GM21423 (cell line): ENCODE results near the gene ETV4.

ENCODE experiments used
- ATAC-seq: cut with Tn5 transposase; IDR thresholded peaks from one replicate; pipeline ENCODE4 v1.9.1; 2021; ENCODE audit warnings: mild to moderate bottlenecking, moderate library complexity; ENCODE audit not compliant: unreplicated experiment

Gene ETV4

GRCh38 chr17:43546319-43547188, at the start of gene ETV4:
Gene ETV4 (minus strand): TSS chr17:43546340. CDS start chr17:43545617, 723 bp downstream.
- peak; percentile 70 for ATAC-seq

- ATAC-seq, result no peak
Observed at GRCh38 chr17:43595466-43595865, 49.3 kb upstream of the ETV4 start.

GRCh38 chr17:43591779-43592562, 45.8 kb upstream of the ETV4 start:
- no peak for ATAC-seq

- ATAC-seq, result no peak
Observed at GRCh38 chr17:43591001-43591400, 44.9 kb upstream of the ETV4 start.

GRCh38 chr17:43588664-43589435, 42.7 kb upstream of the ETV4 start:
- ATAC-seq, result no peak

- no peak for ATAC-seq
Observed at GRCh38 chr17:43588121-43588520, 42.0 kb upstream of the ETV4 start.

- no peak for ATAC-seq
Observed at GRCh38 chr17:43587647-43588046, 41.5 kb upstream of the ETV4 start.

GRCh38 chr17:43584666-43585102, 38.5 kb upstream of the ETV4 start:
- ATAC-seq, result no peak

GRCh38 chr17:43583332-43583731, 37.2 kb upstream of the ETV4 start:
- ATAC-seq, result no peak

- no peak for ATAC-seq
Observed at GRCh38 chr17:43581613-43582012, 35.5 kb upstream of the ETV4 start.

GRCh38 chr17:43581130-43581529, 35.0 kb upstream of the ETV4 start:
- ATAC-seq, result no peak

GRCh38 chr17:43579566-43580140, 33.5 kb upstream of the ETV4 start:
- no peak for ATAC-seq

GRCh38 chr17:43578699-43579565, 32.8 kb upstream of the ETV4 start:
- ATAC-seq, result peak; percentile 56

- ATAC-seq, result no peak
Observed at GRCh38 chr17:43578404-43578698, 32.2 kb upstream of the ETV4 start.

- ATAC-seq, result no peak
Observed at GRCh38 chr17:43577664-43578403, 31.7 kb upstream of the ETV4 start.

- no peak for ATAC-seq
Observed at GRCh38 chr17:43576563-43577229, 30.6 kb upstream of the ETV4 start.

- ATAC-seq, result no peak
Observed at GRCh38 chr17:43574896-43575525, 28.9 kb upstream of the ETV4 start.

- no peak for ATAC-seq
Observed at GRCh38 chr17:43574348-43574747, 28.2 kb upstream of the ETV4 start.
